Measurements from ENCODE around the gene USP37. TPM values are rescaled to one million over a fixed set of nuclear protein-coding genes. Genes with fewer than 3 reads are reported as not detected.

Gene USP37
- total RNA-seq, 1 donor from 2014 or later, result 23.3 TPM

GRCh38 chr2:218518876-218519275, 49.3 kb downstream of the USP37 start:
- Histone ChIP-seq H3K9me3 (no peaks in the 10 kb centered on the region), H3K36me3 (no peaks in the 10 kb centered on the region), H3K4me3 (no peak overlapping the region), H3K4me1 (no peaks in the 10 kb centered on the region), H3K27ac (no peak overlapping the region), H3K27me3 (no peaks in the 10 kb centered on the region)
- TF ChIP-seq POLR2AphosphoS5 (IDR thresholded peaks at IDR 0.05; ENCODE audit: insufficient read depth in 1 of 2, low read depth in 1 of 2) (no peak), POLR2A (IDR thresholded peaks at IDR 0.05) (no peak)
- TF ChIP-seq, protein P1, sequence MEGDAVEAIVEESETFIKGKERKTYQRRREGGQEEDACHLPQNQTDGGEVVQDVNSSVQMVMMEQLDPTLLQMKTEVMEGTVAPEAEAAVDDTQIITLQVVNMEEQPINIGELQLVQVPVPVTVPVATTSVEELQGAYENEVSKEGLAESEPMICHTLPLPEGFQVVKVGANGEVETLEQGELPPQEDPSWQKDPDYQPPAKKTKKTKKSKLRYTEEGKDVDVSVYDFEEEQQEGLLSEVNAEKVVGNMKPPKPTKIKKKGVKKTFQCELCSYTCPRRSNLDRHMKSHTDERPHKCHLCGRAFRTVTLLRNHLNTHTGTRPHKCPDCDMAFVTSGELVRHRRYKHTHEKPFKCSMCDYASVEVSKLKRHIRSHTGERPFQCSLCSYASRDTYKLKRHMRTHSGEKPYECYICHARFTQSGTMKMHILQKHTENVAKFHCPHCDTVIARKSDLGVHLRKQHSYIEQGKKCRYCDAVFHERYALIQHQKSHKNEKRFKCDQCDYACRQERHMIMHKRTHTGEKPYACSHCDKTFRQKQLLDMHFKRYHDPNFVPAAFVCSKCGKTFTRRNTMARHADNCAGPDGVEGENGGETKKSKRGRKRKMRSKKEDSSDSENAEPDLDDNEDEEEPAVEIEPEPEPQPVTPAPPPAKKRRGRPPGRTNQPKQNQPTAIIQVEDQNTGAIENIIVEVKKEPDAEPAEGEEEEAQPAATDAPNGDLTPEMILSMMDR (IDR thresholded peaks at IDR 0.05), result no peak
- intact Hi-C loops (cut with DNase I), result no loop called here
- DNase-seq (ENCODE audit: extremely low spot score in 2 of 2), result no peak

GRCh38 chr2:218517434-218518206, 50.5 kb downstream of the USP37 start:
- H3K27me3 ChIP-seq, result no peaks in the 10 kb centered on the region
- TF ChIP-seq POLR2A (IDR thresholded peaks at IDR 0.05), result no peak
- TF ChIP-seq POLR2AphosphoS5 (IDR thresholded peaks at IDR 0.05; ENCODE audit: insufficient read depth in 1 of 2, low read depth in 1 of 2), result no peak
- TF ChIP-seq, protein P1 (IDR thresholded peaks at IDR 0.05), result no peak
- intact Hi-C loops (cut with DNase I), result no loop called here
- DNase-seq (ENCODE audit: extremely low spot score in 2 of 2), result no peak
- H3K4me1 ChIP-seq, result no peaks in the 10 kb centered on the region
- H3K9me3 ChIP-seq, result no peaks in the 10 kb centered on the region
- H3K27ac ChIP-seq, result no peak overlapping the region
- no peaks in the 10 kb centered on the region for H3K36me3 ChIP-seq
- no peak overlapping the region for H3K4me3 ChIP-seq

DNA sequence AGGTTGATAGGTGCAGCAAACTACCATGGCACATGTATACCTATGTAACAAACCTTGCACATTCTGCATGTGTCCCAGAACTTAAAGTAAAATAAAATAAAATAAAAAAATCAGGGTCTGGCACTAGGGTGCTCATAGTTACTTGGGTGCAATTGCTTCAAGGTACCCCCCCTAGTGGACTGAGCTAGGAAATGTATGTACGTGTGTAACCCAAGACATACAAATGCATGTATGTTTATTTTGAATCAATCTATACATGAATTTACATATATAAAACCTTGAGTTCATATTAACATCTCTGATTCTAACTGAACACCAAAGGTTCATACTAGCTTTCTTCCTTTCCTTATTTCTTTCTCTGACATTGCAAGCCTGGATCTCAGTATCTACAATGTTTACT, 51.5 kb downstream of the USP37 start:
- intact Hi-C loops (cut with DNase I), result no loop called here
- TF ChIP-seq POLR2AphosphoS5 (IDR thresholded peaks at IDR 0.05; ENCODE audit: insufficient read depth in 1 of 2, low read depth in 1 of 2), result no peak
- TF ChIP-seq POLR2A (IDR thresholded peaks at IDR 0.05), result no peak
- TF ChIP-seq, protein P1 (IDR thresholded peaks at IDR 0.05), result peak in 1 of 3 experiments; percentile 11
- no peaks in the 10 kb centered on the region for H3K36me3 ChIP-seq
- no peaks in the 10 kb centered on the region for H3K9me3 ChIP-seq
- H3K27ac ChIP-seq, result no peak overlapping the region
- no peaks in the 10 kb centered on the region for H3K4me1 ChIP-seq
- no peak overlapping the region for H3K4me3 ChIP-seq
- H3K27me3 ChIP-seq, result no peaks in the 10 kb centered on the region
- DNase-seq (ENCODE audit: extremely low spot score in 2 of 2), result no peak

GRCh38 chr2:218513676-218514075, 54.5 kb downstream of the USP37 start:
- TF ChIP-seq POLR2AphosphoS5 (IDR thresholded peaks at IDR 0.05; ENCODE audit: insufficient read depth in 1 of 2, low read depth in 1 of 2) (no peak), POLR2A (IDR thresholded peaks at IDR 0.05) (no peak)
- TF ChIP-seq, protein P1 (IDR thresholded peaks at IDR 0.05), result no peak
- H3K36me3 ChIP-seq, result peaks cover 0 to 11% of the 10 kb centered on the region in 2 donors

GRCh38 chr2:218508299-218508698, 59.9 kb downstream of the USP37 start:
- H3K4me1 ChIP-seq, result no peaks in the 10 kb centered on the region
- no peak overlapping the region for H3K27ac ChIP-seq
- no peak overlapping the region for H3K4me3 ChIP-seq
- peaks cover 0 to 15% of the 10 kb centered on the region in 2 donors for H3K36me3 ChIP-seq
- TF ChIP-seq POLR2AphosphoS5 (IDR thresholded peaks at IDR 0.05; ENCODE audit: insufficient read depth in 1 of 2, low read depth in 1 of 2), result no peak
- no peak for TF ChIP-seq POLR2A (IDR thresholded peaks at IDR 0.05)
- TF ChIP-seq, protein P1 (IDR thresholded peaks at IDR 0.05), result no peak
- no peaks in the 10 kb centered on the region for H3K27me3 ChIP-seq
- intact Hi-C loops (cut with DNase I), result no loop called here
- H3K9me3 ChIP-seq, result no peaks in the 10 kb centered on the region
- DNase-seq (ENCODE audit: extremely low spot score in 2 of 2), result no peak

More at GRCh38 chr2:218513676-218514075, 54.5 kb downstream of the USP37 start:
- Histone ChIP-seq H3K4me3 (no peak overlapping the region), H3K27me3 (no peaks in the 10 kb centered on the region), H3K9me3 (no peaks in the 10 kb centered on the region), H3K4me1 (no peaks in the 10 kb centered on the region), H3K27ac (no peak overlapping the region)
- no peak for DNase-seq (ENCODE audit: extremely low spot score in 2 of 2)
- intact Hi-C loops (cut with DNase I), result no loop called here

Measured in vagina (tissue), 2 donors.